Activated T-cell treated with anti-CD3 and anti-CD28 coated beads, Interleukin-2, amount 50 U/mL, for 72 hours (primary cell): ENCODE results near the gene CYP24A1. TPM values are rescaled to one million over a fixed set of nuclear protein-coding genes. Genes with fewer than 3 reads are reported as not detected.

ENCODE experiments used
- ATAC-seq, 2 donors: fragments of 150-1000 bp; cut with Tn5 transposase; replicated peaks in 1 of 2; 2 replicates each; pipeline ENCODE4 v1.10.0; 2021; ENCODE audit warnings: moderate library complexity in 2 of 2, mild to moderate bottlenecking in 1 of 2
- DNase-seq, 2 donors: peaks; one replicate each; pipeline ENCODE4 v3.0.0; 2021 to 2022; ENCODE audit warnings: mixed read lengths in 1 of 2
- H3K27ac Mint-ChIP-seq: one replicate; pipeline ENCODE4 v1.8.0; 2022; ENCODE audit warnings: mild to moderate bottlenecking, moderate library complexity, mixed read lengths
- H3K27me3 Mint-ChIP-seq: one replicate; pipeline ENCODE4 v1.8.0; 2022; ENCODE audit warnings: low read depth, mixed read lengths
- H3K36me3 Mint-ChIP-seq, 2 donors: one replicate each; pipeline ENCODE4 v1.8.0; 2022; ENCODE audit warnings: mixed read lengths in 2 of 2, mild to moderate bottlenecking in 1 of 2; ENCODE audit not compliant: insufficient read depth in 2 of 2
- H3K4me1 Mint-ChIP-seq: one replicate; pipeline ENCODE4 v1.8.0; 2022; ENCODE audit warnings: low read depth, mixed read lengths
- H3K4me3 Mint-ChIP-seq, 2 donors: one replicate each; pipeline ENCODE4 v1.8.0; 2022; ENCODE audit warnings: mild to moderate bottlenecking in 2 of 2, mixed read lengths in 2 of 2, moderate library complexity in 2 of 2
- H3K9me3 Mint-ChIP-seq, 2 donors: one replicate each; pipeline ENCODE4 v1.8.0; 2022; ENCODE audit warnings: mixed read lengths in 2 of 2
- total RNA-seq, 2 donors: library from RNA; stranded (reverse); gene quantifications; one replicate each; pipeline ENCODE4 v1.2.3, GENCODE V29; 2022

Gene CYP24A1
- total RNA-seq, 2 donors from 2014 or later = not detected

DNA sequence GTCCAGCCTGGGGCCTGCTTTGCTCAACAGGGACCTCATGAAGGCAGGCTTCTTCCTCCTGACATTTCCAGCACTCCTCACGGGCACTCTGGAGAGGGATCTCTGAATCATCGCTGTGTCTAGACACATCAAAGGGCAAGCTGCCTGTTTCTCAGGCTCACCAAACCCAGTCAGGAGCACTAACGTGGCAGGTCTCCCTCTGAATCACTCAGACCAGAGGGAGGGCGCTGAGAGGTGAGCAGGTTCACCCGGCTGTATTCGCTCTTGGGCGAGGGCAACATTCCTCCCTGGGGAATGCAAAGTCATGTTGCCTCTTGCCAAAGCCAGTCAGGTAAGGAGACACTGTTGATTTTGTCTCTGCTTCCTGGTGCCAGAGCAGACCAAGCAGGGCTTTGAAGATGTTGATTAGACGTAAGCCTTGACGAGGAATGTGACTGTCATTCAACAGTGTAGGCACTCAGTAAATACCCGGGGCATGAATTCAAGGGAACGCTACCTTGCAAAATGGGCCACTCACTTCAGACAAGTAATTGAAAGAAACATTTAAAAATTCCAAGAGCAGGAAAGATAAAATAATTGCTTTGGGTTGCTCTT, 50.1 kb downstream of the CYP24A1 start:
- DNase-seq (no peak), ATAC-seq (no peak)
- H3K36me3 Mint-ChIP-seq = no peaks in the 10 kb centered on the region
- no peak overlapping the region for H3K4me3 Mint-ChIP-seq
- no peak overlapping the region for H3K27ac Mint-ChIP-seq
- peaks cover 5% of the 10 kb centered on the region for H3K4me1 Mint-ChIP-seq
- no peaks in the 10 kb centered on the region for H3K27me3 Mint-ChIP-seq
- H3K9me3 Mint-ChIP-seq = no peaks in the 10 kb centered on the region

DNA sequence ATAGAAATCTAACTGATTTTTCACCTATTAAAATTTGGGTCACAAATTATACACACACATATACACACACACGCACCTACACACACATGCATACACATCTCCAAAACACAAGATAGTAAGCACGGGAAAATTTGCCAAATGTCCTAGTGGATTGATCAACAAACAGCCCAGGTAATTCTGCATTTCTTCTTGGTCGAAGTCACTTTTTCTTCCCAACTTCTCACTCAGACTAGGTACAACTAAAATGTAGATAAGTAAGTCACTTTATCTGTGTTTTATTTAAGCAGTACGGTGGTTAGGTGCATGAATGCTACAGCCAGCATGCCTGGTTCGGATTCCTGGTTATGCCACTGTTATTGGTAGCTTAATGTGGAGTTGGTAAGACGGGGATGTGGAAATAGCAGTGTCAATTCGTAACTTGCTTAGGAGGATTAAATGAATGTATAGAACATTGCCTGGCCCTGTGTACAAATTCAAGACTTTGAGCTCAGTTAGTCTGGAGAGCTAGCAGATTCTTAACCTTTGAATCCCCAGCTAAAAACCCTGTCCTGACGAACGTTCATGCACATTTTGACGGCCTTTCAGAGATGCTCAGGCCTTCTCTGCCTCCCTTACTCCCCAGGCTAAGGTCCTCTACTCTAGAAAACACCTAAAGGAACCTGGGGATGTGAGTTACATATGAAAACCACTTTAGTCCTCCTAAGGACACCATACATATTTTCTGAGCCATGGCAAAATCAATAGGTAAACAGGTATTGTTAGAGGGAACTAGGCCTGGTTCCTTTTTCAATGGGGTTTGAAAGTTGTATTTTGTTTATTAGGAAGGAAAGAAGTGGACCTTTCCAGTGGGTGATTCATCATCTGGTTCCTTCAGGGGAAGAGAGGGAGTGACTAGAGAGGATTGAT, 50.9 kb downstream of the CYP24A1 start:
- no peak overlapping the region for H3K27ac Mint-ChIP-seq
- DNase-seq (no peak), ATAC-seq (no peak)
- H3K27me3 Mint-ChIP-seq = no peaks in the 10 kb centered on the region
- no peaks in the 10 kb centered on the region for H3K9me3 Mint-ChIP-seq
- no peaks in the 10 kb centered on the region for H3K36me3 Mint-ChIP-seq
- no peak overlapping the region for H3K4me3 Mint-ChIP-seq
- H3K4me1 Mint-ChIP-seq = peaks cover 5% of the 10 kb centered on the region

DNA sequence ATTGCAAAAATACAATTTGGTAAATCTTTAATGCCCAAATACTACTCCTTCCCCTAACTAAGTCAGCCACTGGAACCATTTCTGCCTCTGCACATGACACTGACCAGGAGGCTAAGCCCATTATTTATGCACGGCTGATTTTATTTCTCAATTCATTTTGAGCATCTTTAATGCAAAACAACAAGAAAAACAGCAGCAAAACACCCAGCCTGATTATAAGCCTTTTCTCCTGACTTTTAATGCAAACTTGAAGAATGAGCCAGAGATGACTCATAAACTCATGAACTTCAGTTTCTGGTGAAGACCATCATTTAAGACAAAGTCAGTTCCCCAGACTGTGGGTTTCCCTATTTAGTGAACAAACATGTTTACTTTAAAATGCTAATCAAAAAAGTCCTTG, 51.6 kb downstream of the CYP24A1 start:
- H3K27ac Mint-ChIP-seq = no peak overlapping the region
- no peaks in the 10 kb centered on the region for H3K9me3 Mint-ChIP-seq
- no peaks in the 10 kb centered on the region for H3K36me3 Mint-ChIP-seq
- DNase-seq = no peak
- no peak for ATAC-seq
- no peak overlapping the region for H3K4me3 Mint-ChIP-seq
- peaks cover 5% of the 10 kb centered on the region for H3K4me1 Mint-ChIP-seq
- H3K27me3 Mint-ChIP-seq = no peaks in the 10 kb centered on the region

DNA sequence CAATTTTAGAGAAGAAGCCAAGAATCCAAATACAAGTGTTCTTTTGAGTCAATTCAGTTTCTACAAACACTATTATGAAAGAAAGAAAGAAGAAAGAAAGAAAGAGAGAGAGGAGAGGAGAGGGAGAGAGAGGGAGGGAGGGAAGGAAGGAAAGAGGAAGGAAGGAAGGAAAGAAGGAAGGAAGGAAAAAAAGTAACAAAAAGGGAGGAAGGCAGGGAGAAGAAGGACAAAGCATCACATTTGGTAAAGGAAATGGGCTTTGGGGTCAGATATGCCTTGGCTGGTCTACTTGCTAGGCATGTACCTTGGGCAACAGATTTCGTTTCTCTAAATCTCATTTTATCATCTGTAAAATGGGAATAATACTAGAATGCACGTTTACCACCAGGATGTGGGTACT, 54.0 kb downstream of the CYP24A1 start:
- ATAC-seq (no peak), DNase-seq (no peak)
- Mint-ChIP-seq H3K4me1 (peaks cover 5% of the 10 kb centered on the region), H3K36me3 (no peaks in the 10 kb centered on the region), H3K9me3 (no peaks in the 10 kb centered on the region), H3K27me3 (no peaks in the 10 kb centered on the region), H3K27ac (no peak overlapping the region), H3K4me3 (no peak overlapping the region)

DNA sequence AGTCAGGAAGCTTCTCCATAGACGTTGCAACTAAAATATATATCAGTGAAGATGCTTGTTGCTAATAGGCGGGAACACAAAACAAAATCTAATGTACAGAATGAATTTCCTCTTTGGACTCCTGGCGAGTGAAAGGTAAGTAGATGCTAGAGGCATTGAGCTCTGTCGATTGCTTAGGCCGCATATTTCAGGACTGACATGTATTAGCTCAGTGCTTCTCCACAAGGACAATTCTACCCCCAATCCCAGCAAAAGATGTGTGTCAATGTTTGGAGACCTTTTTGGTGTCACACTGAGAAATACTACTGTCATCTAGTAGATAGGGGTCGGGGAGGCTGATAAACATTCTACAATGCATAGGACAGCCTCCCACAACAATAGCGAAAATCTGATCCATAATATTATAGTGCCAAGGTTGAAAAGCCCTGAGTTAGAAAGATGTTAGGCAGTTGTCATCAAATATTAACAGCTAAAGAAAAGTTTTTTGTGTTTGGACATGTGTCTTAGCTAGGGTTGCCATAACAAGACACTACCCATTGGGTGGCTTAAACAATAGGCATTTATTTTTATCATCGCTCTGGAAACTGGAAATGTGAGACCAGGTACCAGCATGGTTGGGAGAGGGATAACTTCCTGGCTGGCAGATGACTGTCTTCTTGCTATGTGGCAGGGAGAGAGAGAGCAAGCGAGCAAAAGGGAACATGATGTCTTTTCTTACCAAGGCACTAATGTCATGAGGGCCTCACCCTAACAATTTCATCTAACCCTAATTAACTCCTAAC, 55.4 kb downstream of the CYP24A1 start:
- ATAC-seq (no peak), DNase-seq (no peak)
- H3K27me3 Mint-ChIP-seq = peaks cover 12% of the 10 kb centered on the region
- no peaks in the 10 kb centered on the region for H3K9me3 Mint-ChIP-seq
- H3K36me3 Mint-ChIP-seq = no peaks in the 10 kb centered on the region
- no peak overlapping the region for H3K4me3 Mint-ChIP-seq
- peaks cover 5% of the 10 kb centered on the region for H3K4me1 Mint-ChIP-seq
- H3K27ac Mint-ChIP-seq = no peak overlapping the region

DNA sequence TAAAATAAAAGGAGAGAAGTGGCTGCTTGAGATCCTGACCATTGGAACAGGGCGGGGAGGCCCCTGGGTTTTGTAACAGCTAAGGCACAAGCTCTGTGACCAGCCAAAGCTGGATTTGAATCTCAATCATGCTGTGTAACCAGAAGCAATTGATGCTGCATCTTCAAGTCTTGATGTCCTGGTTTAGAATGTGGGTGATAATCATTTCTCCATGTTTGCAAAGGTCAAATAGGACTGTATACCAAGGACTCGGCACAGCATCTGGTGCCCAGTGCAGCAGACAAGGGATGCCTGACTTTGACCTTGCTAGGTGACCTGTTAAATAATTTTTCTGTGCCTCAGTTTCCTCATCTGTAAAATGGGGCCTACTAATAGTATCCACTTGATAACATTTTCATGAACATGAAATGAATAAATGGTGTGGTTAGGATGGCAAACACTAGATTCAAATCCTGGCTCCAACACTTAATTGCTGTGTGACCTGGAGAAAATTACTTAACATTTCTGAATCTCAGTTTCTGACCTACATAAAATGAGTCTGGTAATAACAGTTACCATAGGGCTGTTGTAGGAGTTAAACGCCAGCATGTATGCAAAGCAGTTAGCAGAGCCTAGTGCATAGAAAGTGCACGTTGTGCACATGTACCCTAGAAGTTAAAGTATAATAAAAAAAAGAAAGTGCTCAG, 57.1 kb downstream of the CYP24A1 start:
- ATAC-seq (no peak), DNase-seq (no peak)
- H3K4me1 Mint-ChIP-seq = no peaks in the 10 kb centered on the region
- H3K4me3 Mint-ChIP-seq = no peak overlapping the region
- H3K27me3 Mint-ChIP-seq = peaks cover 15% of the 10 kb centered on the region
- H3K9me3 Mint-ChIP-seq = no peaks in the 10 kb centered on the region
- no peaks in the 10 kb centered on the region for H3K36me3 Mint-ChIP-seq
- no peak overlapping the region for H3K27ac Mint-ChIP-seq

DNA sequence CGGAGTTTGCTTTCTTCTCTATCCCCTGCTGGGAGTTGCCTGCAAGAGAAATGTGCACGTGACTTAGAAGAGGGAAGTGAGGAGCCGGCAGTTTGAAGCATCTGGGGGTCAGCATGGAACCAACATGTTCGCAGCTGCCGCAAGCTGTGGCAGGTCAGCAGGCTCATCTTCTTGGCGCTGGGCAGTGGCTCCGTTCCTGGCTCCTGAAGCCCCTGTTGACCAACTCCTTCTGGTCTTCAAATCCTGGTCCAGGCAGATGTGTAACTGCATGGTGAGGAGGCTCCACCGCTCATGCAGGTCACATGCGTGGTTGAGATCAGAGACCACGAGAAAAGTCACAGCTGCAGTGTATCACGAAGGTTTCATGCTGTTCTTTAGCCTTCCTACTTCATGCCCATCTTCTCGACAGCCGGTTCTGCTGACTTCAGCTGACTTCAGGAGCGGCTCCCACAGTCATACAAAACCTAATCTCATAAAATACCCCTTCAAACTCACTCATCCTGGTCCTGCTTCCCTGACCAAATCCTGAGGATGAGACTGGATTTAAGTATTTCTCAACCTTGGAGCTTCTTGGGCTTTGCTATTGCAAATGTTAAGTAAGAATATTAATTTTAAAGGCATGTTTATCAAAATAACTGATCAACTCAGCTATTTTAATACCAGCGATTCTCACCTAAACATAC, 58.5 kb downstream of the CYP24A1 start:
- Mint-ChIP-seq H3K4me1 (peaks cover 1% of the 10 kb centered on the region), H3K27ac (no peak overlapping the region), H3K4me3 (no peak overlapping the region), H3K9me3 (peaks cover 0 to 2% of the 10 kb centered on the region in 2 donors), H3K36me3 (no peaks in the 10 kb centered on the region), H3K27me3 (peaks cover 15% of the 10 kb centered on the region)
- no peak for DNase-seq
- no peak for ATAC-seq

DNA sequence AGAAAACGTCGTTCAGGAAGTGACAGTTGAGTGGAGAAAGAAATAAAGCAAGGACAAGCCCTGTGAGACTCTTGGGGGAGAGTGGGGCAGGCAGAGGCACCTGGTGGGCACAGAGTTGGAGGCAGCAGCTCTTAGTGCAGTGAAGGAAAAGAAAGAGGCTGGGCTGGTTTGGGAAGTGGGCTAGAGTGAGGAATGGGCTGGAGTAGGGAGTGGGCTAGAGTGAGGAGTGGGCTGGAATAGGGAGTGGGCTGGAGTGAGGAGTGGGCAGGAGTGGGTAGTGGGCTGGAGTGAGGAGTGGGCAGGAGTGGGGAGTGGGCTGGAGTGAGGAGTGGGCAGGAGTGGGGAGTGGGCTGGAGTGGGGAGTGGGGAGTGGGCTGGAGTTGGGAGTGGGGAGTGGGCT, 59.7 kb downstream of the CYP24A1 start:
- H3K9me3 Mint-ChIP-seq = peaks cover 0 to 2% of the 10 kb centered on the region in 2 donors
- H3K4me1 Mint-ChIP-seq = peaks cover 6% of the 10 kb centered on the region
- no peak overlapping the region for H3K27ac Mint-ChIP-seq
- DNase-seq (no peak), ATAC-seq (no peak)
- no peaks in the 10 kb centered on the region for H3K36me3 Mint-ChIP-seq
- peaks cover 15% of the 10 kb centered on the region for H3K27me3 Mint-ChIP-seq
- no peak overlapping the region for H3K4me3 Mint-ChIP-seq

DNA sequence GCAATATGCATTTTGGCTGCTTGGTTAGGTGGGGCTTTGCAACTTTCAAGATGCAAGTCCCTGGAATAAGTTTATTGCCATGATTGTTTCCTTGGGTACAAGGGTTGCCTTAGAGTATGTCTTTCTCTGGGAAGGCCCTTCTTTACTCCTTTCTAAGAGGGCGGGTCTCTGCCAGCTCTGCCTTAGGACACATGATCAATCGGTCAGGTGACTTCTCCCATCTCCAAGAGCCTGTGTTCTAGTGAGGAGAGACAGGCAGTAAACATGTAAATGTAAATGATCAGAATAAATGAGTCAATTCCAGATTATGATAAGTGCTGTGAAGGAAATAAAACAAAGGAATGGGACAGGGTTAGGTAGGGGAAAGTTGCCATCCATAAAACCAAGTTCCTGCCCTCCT, 60.2 kb downstream of the CYP24A1 start:
- Mint-ChIP-seq H3K36me3 (no peaks in the 10 kb centered on the region), H3K4me3 (no peak overlapping the region), H3K4me1 (peaks cover 6% of the 10 kb centered on the region), H3K9me3 (peaks cover 0 to 2% of the 10 kb centered on the region in 2 donors), H3K27ac (no peak overlapping the region), H3K27me3 (peaks cover 15% of the 10 kb centered on the region)
- no peak for DNase-seq
- no peak for ATAC-seq

DNA sequence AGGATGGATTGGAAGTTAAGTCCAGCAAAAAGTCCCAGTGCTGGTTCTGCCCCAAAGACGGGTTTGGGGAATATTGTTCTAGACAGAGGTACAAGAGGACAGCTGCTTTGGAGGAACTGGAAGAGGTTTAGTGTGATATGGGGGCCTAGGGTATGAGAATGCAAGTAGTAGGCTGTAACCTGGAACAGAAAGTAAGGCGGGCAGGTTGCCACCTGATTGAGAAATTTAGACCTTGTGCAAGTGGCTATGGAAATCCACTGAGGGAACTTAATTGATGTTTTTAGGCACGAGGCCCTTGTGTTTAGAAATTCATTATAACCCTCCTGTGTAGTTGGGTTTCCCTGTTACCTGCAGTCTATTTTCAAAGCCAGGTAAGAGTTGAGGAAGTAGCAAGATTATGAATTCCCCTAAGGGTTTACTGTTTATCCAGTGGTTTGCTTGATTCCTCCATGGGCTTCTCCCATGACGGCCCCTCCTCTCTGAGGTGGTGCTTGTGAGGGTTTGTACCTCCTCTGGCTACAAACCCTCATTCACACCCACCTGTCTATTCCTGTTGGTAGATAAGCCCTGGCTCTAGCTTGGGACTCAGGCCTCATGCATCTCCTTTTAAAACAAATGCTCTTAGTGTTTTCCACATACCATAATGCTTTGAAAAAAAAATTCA, 61.4 kb downstream of the CYP24A1 start:
- H3K4me3 Mint-ChIP-seq = no peak overlapping the region
- H3K36me3 Mint-ChIP-seq = no peaks in the 10 kb centered on the region
- no peak for ATAC-seq
- peaks cover 6% of the 10 kb centered on the region for H3K4me1 Mint-ChIP-seq
- H3K27me3 Mint-ChIP-seq = peaks cover 15% of the 10 kb centered on the region
- H3K9me3 Mint-ChIP-seq = peaks cover 0 to 2% of the 10 kb centered on the region in 2 donors
- no peak for DNase-seq
- no peak overlapping the region for H3K27ac Mint-ChIP-seq

DNA sequence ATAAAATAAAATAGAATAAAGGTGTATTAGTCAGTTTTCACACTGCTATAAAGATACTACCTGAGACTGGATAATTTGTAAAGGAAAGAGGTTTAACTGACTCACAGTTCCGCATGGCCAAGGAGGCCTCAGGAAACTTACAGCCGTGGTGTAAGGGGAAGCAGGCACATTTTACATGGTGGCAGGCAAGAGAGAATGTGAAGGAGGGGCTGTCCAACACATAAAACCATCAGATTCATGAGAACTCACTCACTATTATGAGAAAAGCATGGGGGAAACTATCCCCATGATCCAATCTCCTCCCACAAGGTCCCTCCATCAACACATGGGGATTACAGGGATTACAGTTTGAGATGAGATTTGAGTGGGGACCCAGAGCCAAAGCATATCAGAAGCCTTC, 62.3 kb downstream of the CYP24A1 start:
- H3K4me3 Mint-ChIP-seq = no peak overlapping the region
- no peaks in the 10 kb centered on the region for H3K36me3 Mint-ChIP-seq
- ATAC-seq = no peak
- DNase-seq = no peak
- peaks cover 15% of the 10 kb centered on the region for H3K27me3 Mint-ChIP-seq
- peaks cover 6% of the 10 kb centered on the region for H3K4me1 Mint-ChIP-seq
- H3K27ac Mint-ChIP-seq = no peak overlapping the region
- H3K9me3 Mint-ChIP-seq = peaks cover 0 to 2% of the 10 kb centered on the region in 2 donors

DNA sequence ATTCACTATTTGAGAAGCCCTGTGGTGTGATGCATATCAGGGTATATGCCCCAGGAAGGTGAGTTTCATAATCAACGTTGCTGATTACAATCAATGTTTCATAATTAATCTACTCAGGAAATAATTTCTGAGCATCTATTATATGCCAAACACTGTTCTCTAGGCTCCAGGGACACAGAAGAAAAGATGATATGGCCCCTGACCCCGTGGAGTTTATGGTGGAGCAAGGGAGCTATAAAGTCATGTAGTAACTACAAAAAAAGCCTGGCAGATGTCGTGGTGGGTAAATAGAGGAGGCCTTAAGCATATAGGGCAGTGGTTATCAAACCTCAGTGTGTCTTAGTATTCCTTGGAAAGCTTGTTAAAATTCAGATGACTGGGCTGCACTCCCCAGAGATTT, 63.3 kb downstream of the CYP24A1 start:
- DNase-seq (no peak), ATAC-seq (peak; percentile 40 to 45)
- Mint-ChIP-seq H3K4me3 (no peak overlapping the region), H3K27ac (peak overlapping the region; percentile 18), H3K4me1 (peaks cover 6% of the 10 kb centered on the region), H3K9me3 (peaks cover 0 to 2% of the 10 kb centered on the region in 2 donors), H3K36me3 (no peaks in the 10 kb centered on the region), H3K27me3 (peaks cover 15% of the 10 kb centered on the region)
